ENCODE results near the gene RDH14.

DNA sequence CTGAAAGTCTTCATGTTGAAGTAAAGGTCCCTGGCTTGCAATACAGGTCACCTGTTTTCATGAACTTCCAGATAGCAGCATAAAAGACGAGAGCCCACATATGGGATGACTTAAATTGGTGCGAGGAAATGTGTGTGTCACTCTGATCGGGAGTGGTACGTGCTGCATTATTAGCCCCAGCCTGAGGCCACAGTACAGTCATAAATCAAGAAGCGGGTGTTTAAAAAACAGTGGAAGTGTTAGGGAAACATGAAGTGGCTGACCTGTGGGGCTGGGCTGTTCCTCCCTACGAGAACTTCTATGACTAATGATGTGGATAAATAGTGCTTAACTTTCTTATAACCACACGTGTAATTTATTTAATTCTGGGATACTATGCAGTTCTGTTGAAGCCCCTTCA, 24.4 kb downstream of the RDH14 start:
- TF ChIP-seq MXI1 (IDR thresholded peaks at IDR 0.05; ENCODE audit: borderline replicate concordance, low read depth, low read length) (no peak), CEBPB (IDR thresholded peaks at IDR 0.05; ENCODE audit: low read depth, low read length) (no peak), POLR2A (IDR thresholded peaks at IDR 0.05; ENCODE audit: low read depth, low read length) (no peak), FOS (IDR thresholded peaks at IDR 0.05; ENCODE audit: low read depth, low read length) (no peak), RCOR1 (IDR thresholded peaks at IDR 0.05; ENCODE audit: insufficient replicate concordance, low read length) (no peak), RFX5 (IDR thresholded peaks at IDR 0.05; ENCODE audit: low read depth, low read length) (no peak), SMC3 (IDR thresholded peaks at IDR 0.05; ENCODE audit: low read depth, low read length) (no peak), RAD21 (IDR thresholded peaks at IDR 0.05; ENCODE audit: low read length) (no peak), MAFK (IDR thresholded peaks at IDR 0.05; ENCODE audit: low read depth, low read length) (no peak), BHLHE40 (IDR thresholded peaks at IDR 0.05; ENCODE audit: low read depth, low read length) (no peak), CHD1 (IDR thresholded peaks at IDR 0.05; ENCODE audit: low read depth, low read length) (no peak)
- TF ChIP-seq, protein P1, sequence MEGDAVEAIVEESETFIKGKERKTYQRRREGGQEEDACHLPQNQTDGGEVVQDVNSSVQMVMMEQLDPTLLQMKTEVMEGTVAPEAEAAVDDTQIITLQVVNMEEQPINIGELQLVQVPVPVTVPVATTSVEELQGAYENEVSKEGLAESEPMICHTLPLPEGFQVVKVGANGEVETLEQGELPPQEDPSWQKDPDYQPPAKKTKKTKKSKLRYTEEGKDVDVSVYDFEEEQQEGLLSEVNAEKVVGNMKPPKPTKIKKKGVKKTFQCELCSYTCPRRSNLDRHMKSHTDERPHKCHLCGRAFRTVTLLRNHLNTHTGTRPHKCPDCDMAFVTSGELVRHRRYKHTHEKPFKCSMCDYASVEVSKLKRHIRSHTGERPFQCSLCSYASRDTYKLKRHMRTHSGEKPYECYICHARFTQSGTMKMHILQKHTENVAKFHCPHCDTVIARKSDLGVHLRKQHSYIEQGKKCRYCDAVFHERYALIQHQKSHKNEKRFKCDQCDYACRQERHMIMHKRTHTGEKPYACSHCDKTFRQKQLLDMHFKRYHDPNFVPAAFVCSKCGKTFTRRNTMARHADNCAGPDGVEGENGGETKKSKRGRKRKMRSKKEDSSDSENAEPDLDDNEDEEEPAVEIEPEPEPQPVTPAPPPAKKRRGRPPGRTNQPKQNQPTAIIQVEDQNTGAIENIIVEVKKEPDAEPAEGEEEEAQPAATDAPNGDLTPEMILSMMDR (conservative IDR thresholded peaks at IDR 0.05; ENCODE audit: low read depth, low read length): no peak
- TF ChIP-seq, protein P2, sequence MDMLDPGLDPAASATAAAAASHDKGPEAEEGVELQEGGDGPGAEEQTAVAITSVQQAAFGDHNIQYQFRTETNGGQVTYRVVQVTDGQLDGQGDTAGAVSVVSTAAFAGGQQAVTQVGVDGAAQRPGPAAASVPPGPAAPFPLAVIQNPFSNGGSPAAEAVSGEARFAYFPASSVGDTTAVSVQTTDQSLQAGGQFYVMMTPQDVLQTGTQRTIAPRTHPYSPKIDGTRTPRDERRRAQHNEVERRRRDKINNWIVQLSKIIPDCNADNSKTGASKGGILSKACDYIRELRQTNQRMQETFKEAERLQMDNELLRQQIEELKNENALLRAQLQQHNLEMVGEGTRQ (IDR thresholded peaks at IDR 0.05; ENCODE audit: low read depth, low read length): no peak
- TF ChIP-seq, protein P3, sequence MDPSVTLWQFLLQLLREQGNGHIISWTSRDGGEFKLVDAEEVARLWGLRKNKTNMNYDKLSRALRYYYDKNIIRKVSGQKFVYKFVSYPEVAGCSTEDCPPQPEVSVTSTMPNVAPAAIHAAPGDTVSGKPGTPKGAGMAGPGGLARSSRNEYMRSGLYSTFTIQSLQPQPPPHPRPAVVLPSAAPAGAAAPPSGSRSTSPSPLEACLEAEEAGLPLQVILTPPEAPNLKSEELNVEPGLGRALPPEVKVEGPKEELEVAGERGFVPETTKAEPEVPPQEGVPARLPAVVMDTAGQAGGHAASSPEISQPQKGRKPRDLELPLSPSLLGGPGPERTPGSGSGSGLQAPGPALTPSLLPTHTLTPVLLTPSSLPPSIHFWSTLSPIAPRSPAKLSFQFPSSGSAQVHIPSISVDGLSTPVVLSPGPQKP (IDR thresholded peaks at IDR 0.05; ENCODE audit: borderline replicate concordance, low read depth, low read length): no peak

Measured in IMR-90 (cell line).